Neural progenitor cell (in vitro differentiated cells): ENCODE data around the gene FAM83B.

Source experiments
- CTCF ChIP-seq: fragments of 200-600 bp; sonication (generic); IDR thresholded peaks from 2 replicates; pipeline ENCODE4 v1.5.1; 2017; ENCODE audit warnings: antibody characterized with exemption, mild to moderate bottlenecking
- EZH2 ChIP-seq: fragments of 200-600 bp; sonication (generic); IDR thresholded peaks from 2 replicates; pipeline ENCODE4 v1.6.1; 2017; ENCODE audit warnings: antibody characterized with exemption, mild to moderate bottlenecking, moderate library complexity

GRCh38 chr6:54813892-54814291 lies 32.7 kb upstream of the FAM83B start:
- TF ChIP-seq CTCF (no peak), EZH2 (no peak)
